ENCODE measurements around the gene ZDHHC14. TPM values are rescaled to one million over a fixed set of nuclear protein-coding genes. Genes with fewer than 3 reads are reported as not detected.

Gene ZDHHC14
- total and polyA plus RNA-seq, 2 of the 8 experiments (the other 6 are each of a cell fraction or from before 2014, with no cell fraction given): 2.9 to 5.3 TPM

DNA sequence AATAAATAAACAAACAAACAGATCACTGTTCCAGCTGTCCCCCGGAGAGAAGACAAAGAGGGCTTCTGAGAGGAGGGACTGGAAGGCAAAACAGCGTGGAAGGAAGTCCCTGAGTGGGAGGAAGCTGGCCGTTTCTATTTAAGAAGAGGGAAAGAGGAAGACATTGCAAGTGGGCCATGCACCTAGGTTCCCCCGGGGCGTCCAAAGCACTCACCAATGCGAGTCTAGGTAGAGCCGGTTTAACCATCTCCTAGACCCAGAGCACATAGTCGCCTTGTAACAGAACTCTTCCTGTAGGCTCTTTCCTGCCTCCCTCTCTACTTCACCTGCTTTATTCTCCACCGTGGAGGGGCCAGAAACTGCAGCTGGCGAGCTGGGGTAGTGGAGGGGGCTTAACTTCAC, 158.4 kb downstream of the ZDHHC14 start:
- WGBS, 2 experiments (ENCODE audit: extremely low coverage in 1 of 2, insufficient coverage in 1 of 2, insufficient read length in 1 of 2, insufficient replicate concordance in 2 of 2, low coverage in 1 of 2, low lambda C conversion rate in 2 of 2, missing lambda C conversion rate in 1 of 2): 91% methylated on average over 10 of the region's 10 CpGs; no CpG with 5 or more reads in 1 of the 2 experiments
- H3K18ac ChIP-seq (ENCODE audit: extremely low read depth, low read length): no peak overlapping the region
- CTCF ChIA-PET (ENCODE audit: partially characterized antibody): no interaction called here

More for the DNA sequence above, 158.4 kb downstream of the ZDHHC14 start:
- Histone ChIP-seq H4K20me1 (replicated peaks in 1 of 2; ENCODE audit: control insufficient read depth in 1 of 2, insufficient read depth in 2 of 2, low read length in 2 of 2) (no peaks in the 10 kb centered on the region), H3K4me3 (ENCODE audit: extremely low read depth in 1 of 4, insufficient read depth in 2 of 4, low read depth in 3 of 4, low read length in 4 of 4) (no peak overlapping the region), H3K23me2 (ENCODE audit: low read depth, low read length) (no peaks in the 10 kb centered on the region), H3K4ac (replicated peaks; ENCODE audit: insufficient read length, low read depth, low read length) (no peak overlapping the region), H3K9me3 (ENCODE audit: insufficient read depth in 2 of 2, low read depth in 1 of 2, low read length in 1 of 2) (no peaks in the 10 kb centered on the region), H3K23ac (ENCODE audit: insufficient read length) (no peak overlapping the region), H2BK15ac (ENCODE audit: low read length) (no peak overlapping the region), H4K8ac (ENCODE audit: extremely low read depth, insufficient read depth, low read length) (no peak overlapping the region), H3K79me2 (ENCODE audit: control insufficient read depth in 1 of 2, insufficient read depth in 2 of 2, low read length in 2 of 2) (no peaks in the 10 kb centered on the region), H2BK20ac (ENCODE audit: low read length) (no peak overlapping the region), H2BK12ac (ENCODE audit: low read depth, low read length) (no peak overlapping the region), H2BK5ac (ENCODE audit: low read depth, low read length) (no peak overlapping the region), H3K36me3 (ENCODE audit: control insufficient read depth in 2 of 4, insufficient read depth in 4 of 4, low read length in 3 of 4) (no peaks in the 10 kb centered on the region), H2AFZ (ENCODE audit: low read length) (no peak overlapping the region), H3K4me1 (replicated peaks in 1 of 4; ENCODE audit: control insufficient read depth in 3 of 4, insufficient read depth in 4 of 4, low read length in 3 of 4) (peaks cover 4 to 13% (median 7%) of the 10 kb centered on the region in 4 experiments; a peak in 6 of 7 replicates), H3K9ac (replicated peaks in 1 of 4; ENCODE audit: extremely low read depth in 1 of 4, low read depth in 3 of 4, low read length in 3 of 4) (no peak overlapping the region), H3K27ac (ENCODE audit: low read depth, low read length) (no peak overlapping the region), H3K56ac (replicated peaks; ENCODE audit: insufficient read length, low read depth, low read length) (no peak overlapping the region), H2BK120ac (replicated peaks; ENCODE audit: low read depth, low read length) (no peak overlapping the region), H3K79me1 (ENCODE audit: low read depth, low read length) (no peaks in the 10 kb centered on the region), H3K27me3 (replicated peaks in 1 of 4; ENCODE audit: control insufficient read depth in 3 of 4, extremely low read depth in 1 of 4, insufficient read depth in 3 of 4, low read length in 3 of 4) (no peaks in the 10 kb centered on the region), H4K5ac (ENCODE audit: insufficient read length, low read depth, low read length) (no peak overlapping the region), H3K14ac (ENCODE audit: insufficient read length) (no peak overlapping the region), H2AK5ac (ENCODE audit: low read depth, low read length) (no peak overlapping the region), H3K4me2 (ENCODE audit: insufficient read depth in 1 of 2, low read depth in 2 of 2, low read length in 2 of 2) (no peak overlapping the region), H4K91ac (replicated peaks; ENCODE audit: insufficient read length, low read length) (no peak overlapping the region)
- FAIRE-seq (no peak), DNase-seq (ENCODE audit: low read depth in 1 of 2, low spot score in 2 of 2) (no peak)
- no peak for TF ChIP-seq CBX5 (IDR thresholded peaks at IDR 0.05; ENCODE audit: low read depth, low read length)
- no peak for TF ChIP-seq CTCF (IDR thresholded peaks at IDR 0.05; ENCODE audit: control extremely low read depth in 1 of 3, insufficient read depth in 1 of 3, low read depth in 1 of 3, low read length in 3 of 3)
- no peak for TF ChIP-seq ASH2L (IDR thresholded peaks at IDR 0.05; ENCODE audit: low read length)
- no peak for TF ChIP-seq ZNF274 (IDR thresholded peaks at IDR 0.05; ENCODE audit: borderline replicate concordance, extremely low read depth, low read length)
- TF ChIP-seq RAD21 (IDR thresholded peaks at IDR 0.05 in 1 of 2, conservative IDR thresholded peaks at IDR 0.05 in 1 of 2; ENCODE audit: low read depth in 2 of 2, low read length in 2 of 2): no peak
- no peak for TF ChIP-seq BCL11A (IDR thresholded peaks at IDR 0.05; ENCODE audit: low read depth in 2 of 2, low read length in 2 of 2)
- no peak for TF ChIP-seq SIX5 (IDR thresholded peaks at IDR 0.05; ENCODE audit: low read depth, low read length)
- TF ChIP-seq EP300 (IDR thresholded peaks at IDR 0.05; ENCODE audit: borderline replicate concordance in 1 of 2, low read depth in 2 of 2, low read length in 2 of 2): no peak
- TF ChIP-seq NRF1 (IDR thresholded peaks at IDR 0.05; ENCODE audit: low read depth, low read length): no peak
- no peak for TF ChIP-seq TAF1 (IDR thresholded peaks at IDR 0.05; ENCODE audit: low read depth, low read length)
- TF ChIP-seq YY1 (IDR thresholded peaks at IDR 0.05; ENCODE audit: low read depth, low read length): no peak
- no peak for TF ChIP-seq SIRT6 (IDR thresholded peaks at IDR 0.05; ENCODE audit: low read length)
- POLR2A ChIA-PET (ENCODE audit: partially characterized antibody): interaction anchor here (1.1 to 2.3 kb wide), 2 partner anchors 12 to 14 kb away, joined by 3 to 7 read pairs; no protein-coding TSS in a partner anchor
